DND-41 (cell line): ENCODE data around the gene BIRC2.

Experiments
- ATAC-seq: fragments of 200-7000 bp; cut with Tn5 transposase; 3 replicates; pipeline ENCODE4 v1.9.1; 2021; ENCODE audit warnings: low read depth; ENCODE audit not compliant: insufficient read depth
- DNase-seq: peaks from one replicate; pipeline ENCODE4 v3.0.0-alpha.2; 2020
- H2AFZ ChIP-seq: 2 replicates; pipeline ENCODE4 v1.6.0; 2012; ENCODE audit warnings: low read depth, low read length
- H3K27ac ChIP-seq: 2 replicates; pipeline ENCODE4 v1.5.1; 2012; ENCODE audit warnings: low read length, inconsistent platforms
- H3K27me3 ChIP-seq: fragments of 200-600 bp; sonication (generic); 2 replicates; pipeline ENCODE4 v1.6.0; 2012; ENCODE audit warnings: low read length, mild to moderate bottlenecking, inconsistent platforms; ENCODE audit not compliant: insufficient read depth, poor library complexity
- H3K36me3 ChIP-seq: 2 replicates; pipeline ENCODE4 v1.5.1; 2012; ENCODE audit warnings: low read length, inconsistent platforms; ENCODE audit not compliant: insufficient read depth
- H3K4me1 ChIP-seq: 2 replicates; pipeline ENCODE4 v1.5.1; 2012; ENCODE audit warnings: mild to moderate bottlenecking, low read length; ENCODE audit not compliant: insufficient read depth
- H3K4me2 ChIP-seq: 2 replicates; pipeline ENCODE4 v1.6.0; 2012; ENCODE audit warnings: mild to moderate bottlenecking, moderate library complexity, low read length, inconsistent platforms; ENCODE audit not compliant: insufficient read depth
- H3K4me3 ChIP-seq, 2 experiments: fragments of 200-600 bp in 1 of 2; shearing (Covaris generic) in 1 of 2; 2 replicates each; pipeline ENCODE4 v1.5.1; 2012 to 2016; ENCODE audit warnings: inconsistent platforms in 2 of 2, low read length in 2 of 2, mild to moderate bottlenecking in 2 of 2, low read depth in 1 of 2, moderate library complexity in 1 of 2
- H3K79me2 ChIP-seq: 2 replicates; pipeline ENCODE4 v1.6.0; 2012; ENCODE audit warnings: low read length, inconsistent platforms; ENCODE audit not compliant: insufficient read depth
- H3K9ac ChIP-seq: 2 replicates; pipeline ENCODE4 v1.6.0; 2012; ENCODE audit warnings: low read depth, mild to moderate bottlenecking, inconsistent platforms, low read length, moderate library complexity
- H3K9me3 ChIP-seq: 2 replicates; pipeline ENCODE4 v1.5.1; 2012; ENCODE audit warnings: low read length, moderate library complexity, mild to moderate bottlenecking, inconsistent platforms; ENCODE audit not compliant: insufficient read depth, severe bottlenecking
- H4K20me1 ChIP-seq: 2 replicates; pipeline ENCODE4 v1.6.0; 2012; ENCODE audit warnings: low read length; ENCODE audit not compliant: insufficient read depth
- CTCF ChIP-seq: IDR thresholded peaks from 2 replicates; pipeline ENCODE4 v1.5.1; 2012; ENCODE audit warnings: borderline replicate concordance, low read length, moderate library complexity, mild to moderate bottlenecking; ENCODE audit not compliant: poor library complexity, severe bottlenecking; ENCODE audit errors: extremely low read depth
- EZH2 ChIP-seq: IDR thresholded peaks from 3 replicates; pipeline ENCODE4 v1.6.1; 2012; ENCODE audit warnings: borderline replicate concordance, low read depth, mild to moderate bottlenecking, moderate library complexity, low read length, inconsistent platforms; ENCODE audit not compliant: severe bottlenecking

The BIRC2 gene

GRCh38 chr11:102345904-102346303, 1.1 kb upstream of the BIRC2 start:
- H4K20me1 ChIP-seq: no peaks in the 10 kb centered on the region
- peak overlapping the region; percentile 87 for H3K27ac ChIP-seq
- H3K9ac ChIP-seq: peak overlapping the region; percentile 81
- TF ChIP-seq CTCF (no peak), EZH2 (no peak)
- no peak for DNase-seq
- ATAC-seq: no peak
- no peaks in the 10 kb centered on the region for H3K9me3 ChIP-seq
- H3K4me3 ChIP-seq: peak overlapping the region in 1 of 2 experiments; percentile 80; a peak in 3 of 4 replicates
- H3K4me2 ChIP-seq: peak overlapping the region; percentile 71
- peaks cover 41% of the 10 kb centered on the region for H3K79me2 ChIP-seq
- H2AFZ ChIP-seq: no peak overlapping the region
- H3K36me3 ChIP-seq: peaks cover 14% of the 10 kb centered on the region; the same call in 1 of the 2 replicates
- peaks cover 31% of the 10 kb centered on the region for H3K4me1 ChIP-seq
- H3K27me3 ChIP-seq: no peaks in the 10 kb centered on the region

- no peak for DNase-seq
- peak overlapping the region; percentile 71 to 80 for H3K4me3 ChIP-seq
- ATAC-seq: no peak
Measured at GRCh38 chr11:102346456-102346747, 612 bp upstream of the BIRC2 start.

GRCh38 chr11:102347462-102348370, 702 bp downstream of the BIRC2 start:
- peak; percentile 33 for ATAC-seq
- Histone ChIP-seq H3K4me3 (peak overlapping the region; percentile 71 to 80), H3K79me2 (peaks cover 43% of the 10 kb centered on the region), H3K9me3 (no peaks in the 10 kb centered on the region), H3K27me3 (no peaks in the 10 kb centered on the region), H3K4me1 (peaks cover 29% of the 10 kb centered on the region), H3K36me3 (peaks cover 19% of the 10 kb centered on the region; the same call in 1 of the 2 replicates), H3K27ac (peak overlapping the region; percentile 87), H3K4me2 (peak overlapping the region; percentile 71), H4K20me1 (no peaks in the 10 kb centered on the region), H3K9ac (peak overlapping the region; percentile 81), H2AFZ (peak overlapping the region; percentile 95)
- peak; percentile 40 for DNase-seq
- TF ChIP-seq CTCF (no peak), EZH2 (no peak)

More at GRCh38 chr11:102346456-102346747, 612 bp upstream of the BIRC2 start:
- peak overlapping the region; percentile 95 for H2AFZ ChIP-seq
- peaks cover 19% of the 10 kb centered on the region; the same call in 1 of the 2 replicates for H3K36me3 ChIP-seq
- H3K9ac ChIP-seq: peak overlapping the region; percentile 81
- no peaks in the 10 kb centered on the region for H4K20me1 ChIP-seq
- peak overlapping the region; percentile 87 for H3K27ac ChIP-seq
- peaks cover 31% of the 10 kb centered on the region for H3K4me1 ChIP-seq
- peaks cover 42% of the 10 kb centered on the region for H3K79me2 ChIP-seq
- H3K4me2 ChIP-seq: peak overlapping the region; percentile 71
- H3K27me3 ChIP-seq: no peaks in the 10 kb centered on the region
- TF ChIP-seq CTCF (no peak), EZH2 (no peak)
- H3K9me3 ChIP-seq: no peaks in the 10 kb centered on the region
